Breast epithelium (tissue), 4 donors: ENCODE data around the gene TCEAL6. TPM values are rescaled to one million over a fixed set of nuclear protein-coding genes. Genes with fewer than 3 reads are reported as not detected.
"Not testable (repeated sequence)": the region's sequence is repeated elsewhere in the genome, so short reads cannot be mapped to it uniquely, and the experiment has no call there.

Experiments used
- DNase-seq, 2 donors: peaks; one replicate each; pipeline ENCODE4 v3.0.0-alpha.2; 2019; ENCODE audit warnings: low spot score in 2 of 2
- H3K27ac ChIP-seq, 2 donors: fragments of 200-600 bp; sonication (generic) in 1 of 2; one replicate each; pipeline ENCODE4 v1.5.1; 2016 to 2019; ENCODE audit warnings: mild to moderate bottlenecking in 1 of 2
- H3K27me3 ChIP-seq, 2 donors: fragments of 200-600 bp; sonication (generic) in 1 of 2; one replicate each; pipeline versions ENCODE4 v1.5.1 to v1.6.0; 2017 to 2019; ENCODE audit warnings: control low read depth in 1 of 2, mild to moderate bottlenecking in 1 of 2
- H3K36me3 ChIP-seq: fragments of 200-600 bp; one replicate; pipeline ENCODE4 v1.5.1; 2019
- H3K4me1 ChIP-seq, 2 donors: fragments of 200-600 bp; sonication (generic); one replicate each; pipeline ENCODE4 v1.5.1; 2016 to 2019; ENCODE audit warnings: control low read depth in 1 of 2
- H3K4me3 ChIP-seq, 3 donors: fragments of 200-600 bp; sonication (generic); 1 replicate in 2 of 3; 2 replicates in 1 of 3; pipeline ENCODE4 v1.5.1; 2016 to 2019; ENCODE audit warnings: mild to moderate bottlenecking in 3 of 3, moderate library complexity in 2 of 3
- H3K9me3 ChIP-seq, 2 donors: fragments of 200-600 bp; sonication (generic) in 1 of 2; one replicate each; pipeline ENCODE4 v1.5.1; 2016 to 2019; ENCODE audit warnings: control low read depth in 1 of 2
- CTCF ChIP-seq, 3 donors: fragments of 450-650 bp; IDR thresholded peaks; one replicate each; pipeline ENCODE4 v1.5.1; 2016 to 2017; ENCODE audit warnings: antibody characterized with exemption in 3 of 3, mild to moderate bottlenecking in 3 of 3, moderate library complexity in 3 of 3
- POLR2A ChIP-seq: fragments of 450-650 bp; IDR thresholded peaks from one replicate; pipeline ENCODE4 v1.6.1; 2016; ENCODE audit warnings: antibody characterized with exemption, mild to moderate bottlenecking, moderate library complexity
- POLR2AphosphoS5 ChIP-seq, 3 donors: sonication (generic); formaldehyde crosslinking; IDR thresholded peaks; one replicate each; pipeline ENCODE4 v1.6.1; 2017; ENCODE audit warnings: antibody characterized with exemption in 3 of 3
- intact Hi-C: fragments of 100-400 bp; cut with DNase I; formaldehyde crosslinking; loops from one replicate; pipeline ENCODE4 v1.15.1; 2023; ENCODE audit warnings: low total_unique reads
- total RNA-seq, 3 donors: library from RNA; depleted of rRNA; stranded (reverse); fragments of >200 nt; gene quantifications; one replicate each; pipeline ENCODE4 v1.1.0, GENCODE V29; 2016

TCEAL6 gene
- 1 to 10 TPM in 1 of 3 donors, not detected in 2; 2.6 TPM for total RNA-seq

GRCh38 chrX:102142274-102142673 lies at the start of gene TCEAL6:
TSS of gene TCEAL6 (minus strand) at chrX:102142481.
- intact Hi-C loops, H3K4me1 ChIP-seq, H3K9me3 ChIP-seq, DNase-seq, H3K4me3 ChIP-seq, H3K27ac ChIP-seq, H3K36me3 ChIP-seq: not testable (repeated sequence)
- peaks cover 0 to 69% of the 10 kb centered on the region in 2 donors for H3K27me3 ChIP-seq

GRCh38 chrX:102185967-102186720 lies 43.9 kb upstream of the TCEAL6 start:
- Histone ChIP-seq H3K4me3 (no peak overlapping the region), H3K9me3 (peaks cover 2 to 12% of the 10 kb centered on the region in 2 donors), H3K27ac (no peak overlapping the region), H3K27me3 (peaks cover 0 to 14% of the 10 kb centered on the region in 2 donors), H3K36me3 (no peaks in the 10 kb centered on the region), H3K4me1 (no peaks in the 10 kb centered on the region)
- TF ChIP-seq POLR2AphosphoS5 (IDR thresholded peaks at IDR 0.05) (no peak), CTCF (IDR thresholded peaks at IDR 0.05) (no peak), POLR2A (no peak)
- intact Hi-C loops, result no loop called here
- no peak for DNase-seq

GRCh38 chrX:102155806-102156179 lies 13.5 kb upstream of the TCEAL6 start, which contains the start of gene BEX5:
TSS of gene BEX5 (minus strand) at chrX:102155977. CDS start at chrX:102154265, 1,712 bp downstream.
- peak in 1 of 2 donors; percentile 63 for DNase-seq
- peaks cover 0 to 41% of the 10 kb centered on the region in 2 donors for H3K27me3 ChIP-seq
- H3K27ac ChIP-seq, result peak within 1 kb of the TSS; percentile 74 to 76
- no peaks in the 10 kb centered on the region for H3K4me1 ChIP-seq
- H3K36me3 ChIP-seq, result no peaks in the 10 kb centered on the region
- H3K4me3 ChIP-seq, result peak within 1 kb of the TSS; percentile 33 to 61 (median 53)
- TF ChIP-seq POLR2A (no peak), POLR2AphosphoS5 (IDR thresholded peaks at IDR 0.05) (peak in 1 of 3 donors; percentile 33), CTCF (IDR thresholded peaks at IDR 0.05) (no peak)
- H3K9me3 ChIP-seq, result no peaks in the 10 kb centered on the region
- intact Hi-C loops, result no loop called here

GRCh38 chrX:102154900-102155805 lies 12.9 kb upstream of the TCEAL6 start:
- peak overlapping the region; percentile 33 to 61 (median 53) for H3K4me3 ChIP-seq
- peak overlapping the region; percentile 74 to 76 for H3K27ac ChIP-seq
- intact Hi-C loops, result no loop called here
- peaks cover 0 to 37% of the 10 kb centered on the region in 2 donors for H3K27me3 ChIP-seq
- DNase-seq, result no peak
- no peaks in the 10 kb centered on the region for H3K9me3 ChIP-seq
- no peak for TF ChIP-seq POLR2AphosphoS5 (IDR thresholded peaks at IDR 0.05)
- no peak for TF ChIP-seq POLR2A
- no peak for TF ChIP-seq CTCF (IDR thresholded peaks at IDR 0.05)
- H3K36me3 ChIP-seq, result no peaks in the 10 kb centered on the region
- no peaks in the 10 kb centered on the region for H3K4me1 ChIP-seq

- peak overlapping the region in 1 of 2 donors; percentile 76 for H3K27ac ChIP-seq
- DNase-seq, result no peak
Observed at GRCh38 chrX:102154218-102154860, 12.1 kb upstream of the TCEAL6 start.

GRCh38 chrX:102141631-102142030 lies 650 bp downstream of the TCEAL6 start:
- H3K36me3 ChIP-seq, H3K9me3 ChIP-seq, intact Hi-C loops, DNase-seq, H3K4me1 ChIP-seq, H3K4me3 ChIP-seq, H3K27ac ChIP-seq: not testable (repeated sequence)
- peaks cover 0 to 69% of the 10 kb centered on the region in 2 donors for H3K27me3 ChIP-seq

More at GRCh38 chrX:102154218-102154860, 12.1 kb upstream of the TCEAL6 start:
- intact Hi-C loops, result no loop called here
- Histone ChIP-seq H3K36me3 (no peaks in the 10 kb centered on the region), H3K27me3 (peaks cover 0 to 35% of the 10 kb centered on the region in 2 donors), H3K4me1 (no peaks in the 10 kb centered on the region), H3K9me3 (no peaks in the 10 kb centered on the region), H3K4me3 (peak overlapping the region in 2 of 3 donors; percentile 53 to 61)
- TF ChIP-seq CTCF (IDR thresholded peaks at IDR 0.05) (no peak), POLR2A (no peak), POLR2AphosphoS5 (IDR thresholded peaks at IDR 0.05) (no peak)

- H3K27ac ChIP-seq, H3K36me3 ChIP-seq, intact Hi-C loops, DNase-seq, H3K9me3 ChIP-seq, H3K4me3 ChIP-seq, H3K4me1 ChIP-seq: not testable (repeated sequence)
- peaks cover 0 to 67% of the 10 kb centered on the region in 2 donors for H3K27me3 ChIP-seq
Observed at GRCh38 chrX:102140876-102141275, 1.4 kb downstream of the TCEAL6 start.
